HPDE6-E6E7 (cell line): ENCODE measurements around the gene AMPD3.

Experiments used
- DNase-seq: peaks from one replicate; pipeline ENCODE4 v3.0.0; 2011; ENCODE audit warnings: missing footprints; ENCODE audit errors: extremely low spot score

The AMPD3 gene

GRCh38 chr11:10461276-10461790 lies 6.3 kb downstream of the AMPD3 start:
- no peak for DNase-seq

- no peak for DNase-seq
Measured at GRCh38 chr11:10462746-10463300, 7.8 kb downstream of the AMPD3 start.

GRCh38 chr11:10473371-10473770 lies 18.3 kb downstream of the AMPD3 start:
- DNase-seq: no peak

GRCh38 chr11:10474551-10474950 lies 19.5 kb downstream of the AMPD3 start:
- no peak for DNase-seq

GRCh38 chr11:10476342-10476741 lies 21.3 kb downstream of the AMPD3 start:
- DNase-seq: no peak

GRCh38 chr11:10476927-10477689 lies 22.0 kb downstream of the AMPD3 start:
- DNase-seq: no peak

GRCh38 chr11:10477690-10478046 lies 22.6 kb downstream of the AMPD3 start:
- DNase-seq: no peak

- DNase-seq: no peak
Measured at GRCh38 chr11:10478066-10478465, 23.0 kb downstream of the AMPD3 start.

- DNase-seq: no peak
Measured at GRCh38 chr11:10478574-10479550, 23.8 kb downstream of the AMPD3 start.

- no peak for DNase-seq
Measured at GRCh38 chr11:10480026-10480425, 25.0 kb downstream of the AMPD3 start.

- DNase-seq: no peak
Measured at GRCh38 chr11:10480760-10481159, 25.7 kb downstream of the AMPD3 start.

- no peak for DNase-seq
Measured at GRCh38 chr11:10481560-10482349, 26.7 kb downstream of the AMPD3 start.

- DNase-seq: no peak
Measured at GRCh38 chr11:10483174-10483573, 28.1 kb downstream of the AMPD3 start.

- no peak for DNase-seq
Measured at GRCh38 chr11:10483584-10483983, 28.5 kb downstream of the AMPD3 start.

- DNase-seq: no peak
Measured at GRCh38 chr11:10484461-10485180, 29.6 kb downstream of the AMPD3 start.

- DNase-seq: no peak
Measured at GRCh38 chr11:10485646-10486045, 30.6 kb downstream of the AMPD3 start.

GRCh38 chr11:10486161-10486840 lies 31.2 kb downstream of the AMPD3 start:
- no peak for DNase-seq

GRCh38 chr11:10487002-10487647 lies 32.1 kb downstream of the AMPD3 start:
- no peak for DNase-seq

- peak; percentile 92 for DNase-seq
Measured at GRCh38 chr11:10488121-10488933, 33.3 kb downstream of the AMPD3 start.
